ENCODE measurements around the gene ANKRD40.

Gene ANKRD40

GRCh38 chr17:50689956-50690886 is 17.5 kb downstream of the ANKRD40 start:
- H3K4me3 ChIP-seq (ENCODE audit: low read depth, low read length): no peak overlapping the region
- TF ChIP-seq, protein P1, sequence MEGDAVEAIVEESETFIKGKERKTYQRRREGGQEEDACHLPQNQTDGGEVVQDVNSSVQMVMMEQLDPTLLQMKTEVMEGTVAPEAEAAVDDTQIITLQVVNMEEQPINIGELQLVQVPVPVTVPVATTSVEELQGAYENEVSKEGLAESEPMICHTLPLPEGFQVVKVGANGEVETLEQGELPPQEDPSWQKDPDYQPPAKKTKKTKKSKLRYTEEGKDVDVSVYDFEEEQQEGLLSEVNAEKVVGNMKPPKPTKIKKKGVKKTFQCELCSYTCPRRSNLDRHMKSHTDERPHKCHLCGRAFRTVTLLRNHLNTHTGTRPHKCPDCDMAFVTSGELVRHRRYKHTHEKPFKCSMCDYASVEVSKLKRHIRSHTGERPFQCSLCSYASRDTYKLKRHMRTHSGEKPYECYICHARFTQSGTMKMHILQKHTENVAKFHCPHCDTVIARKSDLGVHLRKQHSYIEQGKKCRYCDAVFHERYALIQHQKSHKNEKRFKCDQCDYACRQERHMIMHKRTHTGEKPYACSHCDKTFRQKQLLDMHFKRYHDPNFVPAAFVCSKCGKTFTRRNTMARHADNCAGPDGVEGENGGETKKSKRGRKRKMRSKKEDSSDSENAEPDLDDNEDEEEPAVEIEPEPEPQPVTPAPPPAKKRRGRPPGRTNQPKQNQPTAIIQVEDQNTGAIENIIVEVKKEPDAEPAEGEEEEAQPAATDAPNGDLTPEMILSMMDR (IDR thresholded peaks at IDR 0.05; ENCODE audit: low read depth, low read length, missing control alignments): no peak
- DNase-seq (ENCODE audit: low read depth): no peak

DNA sequence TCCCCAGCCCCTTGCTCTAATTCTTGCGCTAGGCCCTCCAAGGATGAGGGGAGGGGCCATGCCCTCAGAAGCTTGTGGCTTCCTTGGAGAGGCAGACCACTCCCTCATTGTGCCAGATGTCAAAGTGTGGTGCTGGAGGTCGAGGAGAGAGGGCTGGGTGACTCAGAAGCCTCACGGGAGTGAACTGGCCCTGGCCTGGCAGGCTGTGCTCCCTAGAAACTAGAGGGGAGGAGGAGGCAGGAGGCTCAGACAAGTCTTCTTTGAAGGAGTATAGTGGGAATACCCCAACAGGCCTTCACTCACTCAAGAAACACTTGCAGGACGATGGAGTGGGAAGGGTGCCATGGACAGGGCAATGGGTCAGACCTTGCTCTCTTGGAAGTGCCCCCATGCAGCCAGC is 18.5 kb downstream of the ANKRD40 start:
- no peak overlapping the region for H3K4me3 ChIP-seq (ENCODE audit: low read depth, low read length)
- TF ChIP-seq, protein P1 (IDR thresholded peaks at IDR 0.05; ENCODE audit: low read depth, low read length, missing control alignments): no peak
- no peak for DNase-seq (ENCODE audit: low read depth)

DNA sequence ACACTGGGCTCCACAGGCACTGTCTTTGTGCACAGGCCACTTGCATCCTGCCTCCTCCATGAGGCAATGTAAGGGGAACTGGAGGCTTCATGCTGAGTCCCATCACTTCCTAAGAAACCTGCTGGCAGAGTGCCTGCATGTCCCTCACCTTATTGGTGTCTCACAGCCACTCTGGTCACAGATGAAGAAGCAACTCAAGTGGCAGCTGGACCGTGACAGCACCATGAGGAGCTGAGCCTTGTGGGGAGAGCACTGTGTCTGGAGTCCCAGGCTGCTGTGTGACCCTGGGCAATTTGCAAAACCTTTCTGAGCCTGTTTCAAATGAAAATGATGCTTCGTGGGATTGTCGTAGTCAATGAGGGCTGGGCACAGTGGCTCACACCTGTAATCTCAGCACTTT is 19.5 kb downstream of the ANKRD40 start:
- TF ChIP-seq, protein P1 (IDR thresholded peaks at IDR 0.05; ENCODE audit: low read depth, low read length, missing control alignments): no peak
- no peak overlapping the region for H3K4me3 ChIP-seq (ENCODE audit: low read depth, low read length)

DNA sequence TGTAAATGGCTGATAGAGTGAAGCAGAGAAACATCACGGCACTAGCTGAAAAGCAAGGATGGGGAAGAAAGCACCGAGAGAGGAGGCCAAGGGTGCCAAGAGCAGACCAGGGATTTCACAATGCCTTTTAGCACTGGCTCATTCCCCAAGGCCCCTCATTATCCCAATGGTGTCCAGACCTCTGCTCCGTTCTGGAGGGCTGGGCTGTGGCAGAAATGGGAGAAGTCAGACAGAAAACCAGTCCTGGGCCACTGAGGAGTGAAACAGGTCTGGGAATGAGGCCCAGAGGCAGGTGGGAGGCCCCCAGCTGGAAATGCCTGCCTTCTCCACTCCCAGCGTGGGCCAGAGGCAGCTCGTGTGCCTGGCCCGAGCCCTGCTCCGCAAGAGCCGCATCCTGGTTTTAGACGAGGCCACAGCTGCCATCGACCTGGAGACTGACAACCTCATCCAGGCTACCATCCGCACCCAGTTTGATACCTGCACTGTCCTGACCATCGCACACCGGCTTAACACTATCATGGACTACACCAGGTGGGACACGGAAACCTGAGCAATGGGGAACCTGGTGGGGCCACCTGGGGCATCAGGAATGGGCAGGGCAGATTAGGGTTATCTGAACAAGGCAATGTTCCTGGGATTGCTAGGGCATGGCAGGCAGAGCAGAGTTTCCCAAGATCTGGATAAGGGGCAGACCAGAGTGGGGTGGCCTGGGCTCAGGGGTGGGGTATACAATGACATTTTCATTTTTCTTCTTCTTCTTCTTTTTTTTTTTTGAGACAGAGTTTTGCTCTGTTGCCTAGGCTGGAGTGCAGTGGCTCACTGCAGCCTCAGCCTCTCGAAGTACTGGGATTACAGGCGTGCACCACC is 20.3 kb downstream of the ANKRD40 start:
- H3K4me3 ChIP-seq (ENCODE audit: low read depth, low read length): no peak overlapping the region
- DNase-seq (ENCODE audit: low read depth): no peak

More for the DNA sequence above, 19.5 kb downstream of the ANKRD40 start:
- DNase-seq (ENCODE audit: low read depth): no peak

GRCh38 chr17:50686494-50687199 is 21.1 kb downstream of the ANKRD40 start:
- H3K4me3 ChIP-seq (ENCODE audit: low read depth, low read length): no peak overlapping the region
- DNase-seq (ENCODE audit: low read depth): no peak
- TF ChIP-seq, protein P1 (IDR thresholded peaks at IDR 0.05; ENCODE audit: low read depth, low read length, missing control alignments): no peak

More for the DNA sequence above, 20.3 kb downstream of the ANKRD40 start:
- TF ChIP-seq, protein P1 (IDR thresholded peaks at IDR 0.05; ENCODE audit: low read depth, low read length, missing control alignments): no peak

DNA sequence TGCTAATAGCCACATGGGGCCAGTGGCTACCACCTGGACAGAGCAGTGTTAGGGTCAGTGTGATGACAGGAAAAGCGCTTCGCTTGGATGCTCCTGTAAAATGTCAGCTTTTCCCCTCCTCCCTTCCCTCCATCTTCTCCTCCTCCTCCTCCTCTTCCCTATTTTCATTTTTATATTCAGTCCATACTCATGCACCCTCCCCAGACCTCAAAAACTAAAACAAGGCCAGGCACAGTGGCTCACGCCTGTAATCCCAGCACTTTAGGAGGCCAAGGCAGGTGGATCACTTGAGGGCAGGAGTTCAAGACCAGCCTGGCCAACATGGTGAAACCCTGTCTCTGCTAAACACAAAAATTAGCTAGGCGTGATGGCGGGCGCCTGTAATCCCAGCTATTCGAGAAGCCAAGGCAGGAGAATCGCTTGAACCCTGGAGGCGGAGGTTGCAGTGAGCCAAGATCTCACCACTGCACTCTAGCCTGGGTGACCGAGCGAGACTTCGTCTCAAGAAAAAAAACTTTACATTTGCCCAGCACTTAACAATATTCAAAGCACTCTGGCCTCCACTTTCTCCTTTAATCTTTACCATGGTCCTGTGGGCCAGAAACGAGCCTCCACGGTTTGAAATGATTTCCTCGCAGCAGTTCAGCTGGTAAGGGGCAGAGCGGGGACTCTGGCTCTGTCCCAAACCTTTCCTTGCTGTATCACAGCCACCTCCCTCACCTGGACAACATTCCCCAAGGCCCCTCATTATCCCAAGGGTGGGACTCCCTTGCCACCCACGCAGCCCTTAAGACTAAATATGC is 21.8 kb downstream of the ANKRD40 start:
- DNase-seq (ENCODE audit: low read depth): no peak
- TF ChIP-seq, protein P1 (IDR thresholded peaks at IDR 0.05; ENCODE audit: low read depth, low read length, missing control alignments): no peak
- H3K4me3 ChIP-seq (ENCODE audit: low read depth, low read length): no peak overlapping the region
